Measurements from ENCODE around the gene BRD7.

- TF ChIP-seq, protein P1, sequence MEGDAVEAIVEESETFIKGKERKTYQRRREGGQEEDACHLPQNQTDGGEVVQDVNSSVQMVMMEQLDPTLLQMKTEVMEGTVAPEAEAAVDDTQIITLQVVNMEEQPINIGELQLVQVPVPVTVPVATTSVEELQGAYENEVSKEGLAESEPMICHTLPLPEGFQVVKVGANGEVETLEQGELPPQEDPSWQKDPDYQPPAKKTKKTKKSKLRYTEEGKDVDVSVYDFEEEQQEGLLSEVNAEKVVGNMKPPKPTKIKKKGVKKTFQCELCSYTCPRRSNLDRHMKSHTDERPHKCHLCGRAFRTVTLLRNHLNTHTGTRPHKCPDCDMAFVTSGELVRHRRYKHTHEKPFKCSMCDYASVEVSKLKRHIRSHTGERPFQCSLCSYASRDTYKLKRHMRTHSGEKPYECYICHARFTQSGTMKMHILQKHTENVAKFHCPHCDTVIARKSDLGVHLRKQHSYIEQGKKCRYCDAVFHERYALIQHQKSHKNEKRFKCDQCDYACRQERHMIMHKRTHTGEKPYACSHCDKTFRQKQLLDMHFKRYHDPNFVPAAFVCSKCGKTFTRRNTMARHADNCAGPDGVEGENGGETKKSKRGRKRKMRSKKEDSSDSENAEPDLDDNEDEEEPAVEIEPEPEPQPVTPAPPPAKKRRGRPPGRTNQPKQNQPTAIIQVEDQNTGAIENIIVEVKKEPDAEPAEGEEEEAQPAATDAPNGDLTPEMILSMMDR (IDR thresholded peaks at IDR 0.05; ENCODE audit: low read depth, low read length, missing input control) = no peak
- no peak for TF ChIP-seq FOXA1 (IDR thresholded peaks at IDR 0.05)
- no peak for TF ChIP-seq JUND (IDR thresholded peaks at IDR 0.05)
- no peak for TF ChIP-seq YY1 (IDR thresholded peaks at IDR 0.05)
- TF ChIP-seq, protein P2, sequence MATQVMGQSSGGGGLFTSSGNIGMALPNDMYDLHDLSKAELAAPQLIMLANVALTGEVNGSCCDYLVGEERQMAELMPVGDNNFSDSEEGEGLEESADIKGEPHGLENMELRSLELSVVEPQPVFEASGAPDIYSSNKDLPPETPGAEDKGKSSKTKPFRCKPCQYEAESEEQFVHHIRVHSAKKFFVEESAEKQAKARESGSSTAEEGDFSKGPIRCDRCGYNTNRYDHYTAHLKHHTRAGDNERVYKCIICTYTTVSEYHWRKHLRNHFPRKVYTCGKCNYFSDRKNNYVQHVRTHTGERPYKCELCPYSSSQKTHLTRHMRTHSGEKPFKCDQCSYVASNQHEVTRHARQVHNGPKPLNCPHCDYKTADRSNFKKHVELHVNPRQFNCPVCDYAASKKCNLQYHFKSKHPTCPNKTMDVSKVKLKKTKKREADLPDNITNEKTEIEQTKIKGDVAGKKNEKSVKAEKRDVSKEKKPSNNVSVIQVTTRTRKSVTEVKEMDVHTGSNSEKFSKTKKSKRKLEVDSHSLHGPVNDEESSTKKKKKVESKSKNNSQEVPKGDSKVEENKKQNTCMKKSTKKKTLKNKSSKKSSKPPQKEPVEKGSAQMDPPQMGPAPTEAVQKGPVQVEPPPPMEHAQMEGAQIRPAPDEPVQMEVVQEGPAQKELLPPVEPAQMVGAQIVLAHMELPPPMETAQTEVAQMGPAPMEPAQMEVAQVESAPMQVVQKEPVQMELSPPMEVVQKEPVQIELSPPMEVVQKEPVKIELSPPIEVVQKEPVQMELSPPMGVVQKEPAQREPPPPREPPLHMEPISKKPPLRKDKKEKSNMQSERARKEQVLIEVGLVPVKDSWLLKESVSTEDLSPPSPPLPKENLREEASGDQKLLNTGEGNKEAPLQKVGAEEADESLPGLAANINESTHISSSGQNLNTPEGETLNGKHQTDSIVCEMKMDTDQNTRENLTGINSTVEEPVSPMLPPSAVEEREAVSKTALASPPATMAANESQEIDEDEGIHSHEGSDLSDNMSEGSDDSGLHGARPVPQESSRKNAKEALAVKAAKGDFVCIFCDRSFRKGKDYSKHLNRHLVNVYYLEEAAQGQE (IDR thresholded peaks at IDR 0.05) = no peak
Observed at GRCh38 chr16:50378417-50378816, 9.6 kb upstream of the BRD7 start.

All from liver (tissue), 3 donors.